HG03460 (cell line): ENCODE measurements around the gene CAMSAP1.
A peak's percentile ranks its signal among the peaks of the same experiment; 100 is the strongest.
"Not testable (repeated sequence)": the region's sequence is repeated elsewhere in the genome, so short reads cannot be mapped to it uniquely, and the experiment has no call there.

ENCODE experiments used
- ATAC-seq: cut with Tn5 transposase; IDR thresholded peaks from one replicate; pipeline ENCODE4 v1.9.1; 2021; ENCODE audit not compliant: unreplicated experiment

Gene CAMSAP1

DNA sequence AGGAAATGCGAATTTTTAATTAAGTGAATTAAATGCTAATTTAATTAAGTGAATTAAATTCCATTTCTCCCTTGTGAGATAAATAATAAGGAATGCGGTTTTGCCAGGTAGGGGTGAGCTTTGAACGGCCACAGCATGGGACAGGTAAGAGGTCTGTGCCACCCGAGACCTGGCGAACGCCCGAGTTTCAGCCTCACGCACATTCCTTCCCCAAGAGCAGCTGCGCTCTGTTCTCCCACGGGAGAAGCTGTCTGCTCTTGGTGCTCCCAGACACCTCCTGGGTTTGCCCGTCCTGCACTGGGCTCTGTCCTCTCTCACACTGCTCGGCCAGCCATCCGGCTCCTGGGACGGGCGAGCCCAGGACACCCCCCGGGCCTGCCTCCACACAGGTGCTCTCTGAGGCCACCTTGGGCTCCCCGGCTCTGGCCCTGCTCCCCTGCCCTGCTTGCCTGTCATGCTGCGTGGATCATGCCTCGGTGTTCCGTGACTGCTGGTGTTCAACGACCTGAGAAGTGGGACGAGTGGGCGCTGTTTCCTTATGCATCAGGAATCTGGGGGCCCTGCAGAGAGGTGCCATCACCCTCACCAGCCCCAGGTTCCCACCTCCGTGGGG is 13.7 kb upstream of the CAMSAP1 start:
- no peak for ATAC-seq

DNA sequence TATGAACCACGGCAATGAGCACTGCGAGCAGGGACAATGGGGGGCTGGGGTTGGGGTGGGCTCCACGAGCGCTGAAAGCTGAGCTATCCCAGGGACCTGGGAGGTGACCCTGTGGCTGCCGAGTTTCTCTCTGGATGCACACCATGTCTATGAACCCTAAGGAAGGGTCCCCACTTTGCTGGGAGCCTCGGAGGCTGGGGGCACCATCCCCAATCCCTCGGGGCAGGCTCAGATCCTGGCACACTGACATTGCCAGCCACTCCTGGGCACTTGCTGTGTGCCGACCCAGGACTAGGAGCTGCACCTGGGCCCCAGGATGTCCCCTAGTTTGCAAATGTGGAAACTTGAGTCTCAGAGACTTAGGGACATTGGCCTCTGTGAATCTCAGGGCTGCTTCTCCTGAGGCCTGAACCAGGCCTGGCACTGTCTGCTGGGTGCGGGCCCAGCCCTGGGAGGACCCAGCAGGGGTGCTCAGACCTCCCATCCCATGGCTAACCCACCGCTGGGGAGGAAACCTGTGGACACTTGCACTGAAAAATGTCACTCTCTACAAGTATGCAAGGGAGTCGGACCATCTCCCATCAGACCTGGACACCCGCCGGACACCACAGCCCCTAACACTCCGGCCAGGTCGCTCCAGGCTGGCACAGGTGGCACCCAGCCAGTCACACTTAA is 13.0 kb upstream of the CAMSAP1 start:
- ATAC-seq = no peak

DNA sequence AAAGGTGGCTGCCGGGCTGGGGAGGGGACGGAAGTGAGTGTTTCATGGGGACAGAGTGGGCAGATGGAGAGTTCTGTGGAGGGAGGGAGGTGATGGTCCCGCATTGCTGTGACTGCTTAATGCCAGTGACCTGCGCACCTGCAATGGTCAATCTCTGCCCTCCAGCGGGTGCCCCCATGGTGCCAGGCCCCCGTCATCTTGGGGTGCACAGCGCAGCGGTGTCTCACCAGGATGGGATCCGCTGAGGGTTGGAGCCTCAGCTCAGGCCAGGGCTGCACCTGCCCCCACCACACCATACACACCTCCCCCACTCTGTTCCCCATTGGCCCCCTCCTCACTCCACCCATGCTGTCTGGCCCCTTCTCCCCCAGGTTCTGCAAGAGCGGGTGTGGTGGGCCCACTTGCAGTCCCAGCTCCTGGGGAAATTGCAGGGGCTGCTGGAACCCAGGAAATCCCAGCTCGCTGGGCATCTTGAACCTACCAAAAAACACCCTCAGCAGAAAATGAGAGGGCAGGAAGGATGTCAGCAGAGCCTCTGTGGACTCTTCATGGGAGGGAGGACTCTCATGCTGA is 12.1 kb upstream of the CAMSAP1 start:
- no peak for ATAC-seq

GRCh38 chr9:135916227-135916626 is 8.9 kb upstream of the CAMSAP1 start:
- ATAC-seq = not testable (repeated sequence)

- ATAC-seq = no peak
Observed at GRCh38 chr9:135914921-135915320, 7.6 kb upstream of the CAMSAP1 start.

GRCh38 chr9:135911233-135911632 is 3.9 kb upstream of the CAMSAP1 start:
- ATAC-seq = not testable (repeated sequence)

DNA sequence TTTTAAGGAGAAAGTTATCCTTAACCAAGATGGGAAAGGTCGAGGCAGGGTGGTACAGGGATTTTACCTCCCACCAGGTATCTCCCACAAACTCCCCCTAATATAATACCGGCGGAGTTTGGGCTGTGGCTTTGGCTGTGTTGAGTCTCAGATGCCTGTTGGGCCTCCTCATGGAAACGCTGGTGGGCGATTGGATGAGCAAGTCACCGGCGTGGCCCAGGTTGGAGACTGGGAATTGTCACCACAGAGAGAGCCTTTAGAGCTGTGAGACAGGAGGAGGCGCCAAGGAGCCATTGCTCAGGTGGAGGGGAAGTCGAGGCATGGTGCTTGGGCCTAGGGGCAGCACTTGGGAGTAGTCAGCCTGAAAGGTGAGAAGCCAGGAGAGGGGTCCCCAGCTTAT is 3.4 kb upstream of the CAMSAP1 start:
- no peak for ATAC-seq

DNA sequence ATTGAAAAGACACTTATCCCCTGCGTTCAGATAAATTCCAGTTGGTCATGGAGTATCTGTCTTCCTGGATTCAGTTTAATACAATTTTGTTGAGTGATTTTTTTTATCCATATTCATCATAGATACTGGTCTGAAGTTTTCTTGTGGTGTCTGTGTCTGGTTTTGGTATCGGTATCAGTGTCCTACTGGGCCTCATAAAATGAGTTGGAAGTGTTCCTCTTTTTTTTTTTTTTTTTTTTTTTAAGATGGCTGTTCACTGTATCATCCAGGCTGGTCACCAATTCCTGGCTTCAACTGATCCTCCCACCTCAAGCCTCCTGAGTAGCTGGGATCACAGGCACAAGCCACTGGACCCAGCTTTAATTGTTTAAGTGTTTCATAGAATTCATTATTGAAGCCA is 2.9 kb upstream of the CAMSAP1 start:
- no peak for ATAC-seq

DNA sequence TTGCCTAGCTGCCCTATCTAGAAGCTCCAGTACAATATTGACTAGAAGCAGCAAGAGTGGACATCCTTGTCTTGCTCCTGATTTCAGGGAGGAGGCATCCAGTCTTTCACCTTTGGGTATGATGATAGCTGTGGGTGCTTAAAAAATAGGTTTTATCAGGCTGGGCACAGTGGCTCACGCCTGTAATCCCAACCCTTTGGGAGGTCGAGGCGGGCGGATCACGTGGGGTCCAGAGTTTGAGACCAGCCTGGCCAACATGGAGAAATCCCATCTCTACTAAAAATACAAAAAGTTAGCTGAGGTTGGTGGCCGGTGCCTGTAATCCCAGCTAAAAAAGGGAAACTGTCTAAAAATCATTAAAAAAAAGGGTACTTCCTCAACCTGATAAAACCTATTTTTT is 2.0 kb upstream of the CAMSAP1 start:
- ATAC-seq = no peak

GRCh38 chr9:135908754-135909204 is 1.4 kb upstream of the CAMSAP1 start:
- no peak for ATAC-seq

DNA sequence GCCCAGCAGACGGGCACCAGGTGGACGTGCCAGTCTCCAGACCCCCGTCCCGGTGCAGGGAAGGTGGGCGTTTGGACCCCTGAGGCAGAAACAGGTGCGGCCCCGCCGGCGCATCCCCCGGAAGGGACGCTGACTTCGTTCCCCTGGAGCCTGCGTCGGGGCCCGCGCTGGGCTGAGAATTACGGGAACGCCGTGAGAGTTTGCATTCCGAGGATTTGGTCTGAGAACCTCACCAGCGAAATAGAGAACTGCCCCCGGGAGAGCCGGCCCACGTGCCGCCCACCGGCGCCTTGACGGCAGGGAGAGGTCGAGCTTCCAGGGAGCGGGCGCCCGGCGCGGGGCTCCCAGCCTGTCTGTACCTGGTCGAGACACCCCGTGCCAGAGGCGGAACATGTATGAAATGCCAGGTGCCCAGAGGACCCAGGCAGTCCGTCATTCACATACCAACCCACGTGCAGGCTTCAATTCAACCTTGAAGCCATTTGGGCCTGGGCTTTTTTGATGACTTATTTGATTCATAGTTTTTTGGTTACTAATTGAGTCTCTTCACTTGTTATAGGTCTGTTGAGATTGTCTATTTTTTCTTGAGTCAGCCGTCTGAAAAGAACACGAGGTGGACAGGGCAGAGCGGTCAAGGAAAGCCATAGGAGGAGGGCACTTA is 877 bp upstream of the CAMSAP1 start:
- ATAC-seq = peak; percentile 6

- no peak for ATAC-seq
Observed at GRCh38 chr9:135907006-135907430, 328 bp downstream of the CAMSAP1 start.

- peak; percentile 3 for ATAC-seq
Observed at GRCh38 chr9:135906291-135907005, 898 bp downstream of the CAMSAP1 start.

- no peak for ATAC-seq
Observed at GRCh38 chr9:135905380-135906258, 1.7 kb downstream of the CAMSAP1 start.

DNA sequence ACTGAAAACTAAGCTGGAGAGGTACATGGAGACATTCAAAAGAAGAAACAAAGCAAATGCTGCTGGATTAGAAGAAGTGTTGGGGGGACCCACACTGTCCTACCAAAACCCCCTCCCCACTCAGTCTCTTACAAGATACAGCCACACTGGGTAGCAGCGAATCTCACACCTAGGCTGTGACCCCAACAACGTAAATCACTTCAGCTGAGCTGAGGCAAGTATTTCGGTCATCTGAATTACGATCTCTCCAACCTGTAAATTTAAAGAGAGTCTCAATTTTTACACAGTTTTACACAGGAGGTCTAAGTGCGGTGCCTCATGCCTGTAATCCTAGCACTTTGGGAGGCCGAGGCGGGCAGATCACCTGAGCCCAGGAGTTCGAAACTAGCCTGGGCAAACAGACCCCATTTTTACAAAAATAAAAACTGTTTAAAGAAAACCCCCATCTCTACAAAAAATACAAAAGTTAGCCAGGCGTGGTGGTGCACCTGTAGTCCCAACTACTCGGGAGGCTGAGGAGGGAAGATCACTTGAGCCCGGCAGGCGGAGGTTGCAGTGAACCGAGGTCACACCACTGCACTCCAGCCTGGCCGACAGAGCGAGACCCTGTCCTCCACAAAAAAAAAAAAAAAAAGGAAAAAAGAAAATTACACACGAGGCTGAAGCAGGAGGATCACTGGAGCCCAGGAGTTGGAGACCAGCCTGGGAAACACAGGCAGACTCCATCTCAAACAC is 3.4 kb downstream of the CAMSAP1 start:
- no peak for ATAC-seq

DNA sequence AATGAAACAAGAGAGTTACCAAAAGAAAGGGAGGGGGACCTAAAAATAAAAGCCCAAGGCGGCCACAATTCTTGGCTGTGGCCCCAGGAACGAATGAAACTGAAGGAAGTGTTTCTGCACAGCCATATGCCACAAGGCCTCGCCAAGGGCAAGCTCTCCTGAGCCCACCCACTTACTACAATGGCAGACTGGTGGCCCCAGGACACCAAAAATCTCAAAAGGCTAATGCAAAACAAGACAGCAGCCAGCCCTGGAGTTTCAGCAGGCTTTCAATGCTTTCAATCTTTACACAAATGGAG is 4.0 kb downstream of the CAMSAP1 start:
- ATAC-seq = no peak

GRCh38 chr9:135902655-135903357 is 4.5 kb downstream of the CAMSAP1 start:
- ATAC-seq = no peak

GRCh38 chr9:135901826-135902225 is 5.5 kb downstream of the CAMSAP1 start:
- ATAC-seq = no peak
